DND-41 (cell line): ENCODE measurements around the gene PRDM2.

ENCODE experiments used
- ATAC-seq: fragments of 200-7000 bp; cut with Tn5 transposase; 3 replicates; pipeline ENCODE4 v1.9.1; 2021; ENCODE audit warnings: low read depth; ENCODE audit not compliant: insufficient read depth
- DNase-seq: peaks from one replicate; pipeline ENCODE4 v3.0.0-alpha.2; 2020
- H2AFZ ChIP-seq: 2 replicates; pipeline ENCODE4 v1.6.0; 2012; ENCODE audit warnings: low read depth, low read length
- H3K27ac ChIP-seq: 2 replicates; pipeline ENCODE4 v1.5.1; 2012; ENCODE audit warnings: low read length, inconsistent platforms
- H3K27me3 ChIP-seq: fragments of 200-600 bp; sonication (generic); 2 replicates; pipeline ENCODE4 v1.6.0; 2012; ENCODE audit warnings: low read length, mild to moderate bottlenecking, inconsistent platforms; ENCODE audit not compliant: insufficient read depth, poor library complexity
- H3K36me3 ChIP-seq: 2 replicates; pipeline ENCODE4 v1.5.1; 2012; ENCODE audit warnings: low read length, inconsistent platforms; ENCODE audit not compliant: insufficient read depth
- H3K4me1 ChIP-seq: 2 replicates; pipeline ENCODE4 v1.5.1; 2012; ENCODE audit warnings: mild to moderate bottlenecking, low read length; ENCODE audit not compliant: insufficient read depth
- H3K4me2 ChIP-seq: 2 replicates; pipeline ENCODE4 v1.6.0; 2012; ENCODE audit warnings: mild to moderate bottlenecking, moderate library complexity, low read length, inconsistent platforms; ENCODE audit not compliant: insufficient read depth
- H3K4me3 ChIP-seq, 2 experiments: fragments of 200-600 bp in 1 of 2; shearing (Covaris generic) in 1 of 2; 2 replicates each; pipeline ENCODE4 v1.5.1; 2012 to 2016; ENCODE audit warnings: inconsistent platforms in 2 of 2, low read length in 2 of 2, mild to moderate bottlenecking in 2 of 2, low read depth in 1 of 2, moderate library complexity in 1 of 2
- H3K79me2 ChIP-seq: 2 replicates; pipeline ENCODE4 v1.6.0; 2012; ENCODE audit warnings: low read length, inconsistent platforms; ENCODE audit not compliant: insufficient read depth
- H3K9ac ChIP-seq: 2 replicates; pipeline ENCODE4 v1.6.0; 2012; ENCODE audit warnings: low read depth, mild to moderate bottlenecking, inconsistent platforms, low read length, moderate library complexity
- H3K9me3 ChIP-seq: 2 replicates; pipeline ENCODE4 v1.5.1; 2012; ENCODE audit warnings: low read length, moderate library complexity, mild to moderate bottlenecking, inconsistent platforms; ENCODE audit not compliant: insufficient read depth, severe bottlenecking
- H4K20me1 ChIP-seq: 2 replicates; pipeline ENCODE4 v1.6.0; 2012; ENCODE audit warnings: low read length; ENCODE audit not compliant: insufficient read depth
- CTCF ChIP-seq: IDR thresholded peaks from 2 replicates; pipeline ENCODE4 v1.5.1; 2012; ENCODE audit warnings: borderline replicate concordance, low read length, moderate library complexity, mild to moderate bottlenecking; ENCODE audit not compliant: poor library complexity, severe bottlenecking; ENCODE audit errors: extremely low read depth
- EZH2 ChIP-seq: IDR thresholded peaks from 3 replicates; pipeline ENCODE4 v1.6.1; 2012; ENCODE audit warnings: borderline replicate concordance, low read depth, mild to moderate bottlenecking, moderate library complexity, low read length, inconsistent platforms; ENCODE audit not compliant: severe bottlenecking

PRDM2 gene

GRCh38 chr1:13769830-13770229, 69.8 kb downstream of the PRDM2 start:
- no peak overlapping the region for H3K9ac ChIP-seq
- H3K79me2 ChIP-seq: peaks cover 97% of the 10 kb centered on the region
- H3K9me3 ChIP-seq: no peaks in the 10 kb centered on the region
- ATAC-seq: no peak
- peaks cover 23% of the 10 kb centered on the region; the same call in 1 of the 2 replicates for H3K36me3 ChIP-seq
- no peak overlapping the region for H3K4me2 ChIP-seq
- no peak for TF ChIP-seq CTCF
- H4K20me1 ChIP-seq: peaks cover 74% of the 10 kb centered on the region
- H3K4me1 ChIP-seq: no peaks in the 10 kb centered on the region
- no peak overlapping the region for H3K4me3 ChIP-seq
- no peak overlapping the region for H2AFZ ChIP-seq
- H3K27me3 ChIP-seq: no peaks in the 10 kb centered on the region
- DNase-seq: no peak
- no peak overlapping the region for H3K27ac ChIP-seq

GRCh38 chr1:13770743-13771142, 70.8 kb downstream of the PRDM2 start:
- H3K27me3 ChIP-seq: no peaks in the 10 kb centered on the region
- H4K20me1 ChIP-seq: peaks cover 73% of the 10 kb centered on the region
- H3K79me2 ChIP-seq: peaks cover 96% of the 10 kb centered on the region
- ATAC-seq (no peak), DNase-seq (no peak)
- no peak overlapping the region for H3K9ac ChIP-seq
- H3K4me3 ChIP-seq: no peak overlapping the region
- H3K4me2 ChIP-seq: no peak overlapping the region
- no peak overlapping the region for H2AFZ ChIP-seq
- TF ChIP-seq CTCF: no peak
- no peak for TF ChIP-seq EZH2
- H3K36me3 ChIP-seq: peaks cover 30% of the 10 kb centered on the region
- H3K4me1 ChIP-seq: no peaks in the 10 kb centered on the region
- H3K27ac ChIP-seq: no peak overlapping the region
- H3K9me3 ChIP-seq: no peaks in the 10 kb centered on the region

GRCh38 chr1:13771745-13772144, 71.8 kb downstream of the PRDM2 start:
- H3K9ac ChIP-seq: no peak overlapping the region
- no peak overlapping the region for H3K27ac ChIP-seq
- no peak overlapping the region for H3K4me3 ChIP-seq
- no peaks in the 10 kb centered on the region for H3K4me1 ChIP-seq
- H2AFZ ChIP-seq: no peak overlapping the region
- no peak for TF ChIP-seq EZH2
- TF ChIP-seq CTCF: no peak
- peaks cover 36% of the 10 kb centered on the region for H3K36me3 ChIP-seq
- no peaks in the 10 kb centered on the region for H3K27me3 ChIP-seq
- H3K9me3 ChIP-seq: no peaks in the 10 kb centered on the region
- H3K79me2 ChIP-seq: peaks cover 96% of the 10 kb centered on the region
- no peak overlapping the region for H3K4me2 ChIP-seq
- ATAC-seq (no peak), DNase-seq (no peak)
- peaks cover 72% of the 10 kb centered on the region for H4K20me1 ChIP-seq

GRCh38 chr1:13772271-13772670, 72.3 kb downstream of the PRDM2 start:
- DNase-seq (no peak), ATAC-seq (no peak)
- no peak overlapping the region for H3K9ac ChIP-seq
- H3K4me1 ChIP-seq: no peaks in the 10 kb centered on the region
- no peaks in the 10 kb centered on the region for H3K27me3 ChIP-seq
- H3K9me3 ChIP-seq: no peaks in the 10 kb centered on the region
- peaks cover 75% of the 10 kb centered on the region for H4K20me1 ChIP-seq
- no peak for TF ChIP-seq CTCF
- TF ChIP-seq EZH2: no peak
- no peak overlapping the region for H3K27ac ChIP-seq
- H3K36me3 ChIP-seq: peaks cover 41% of the 10 kb centered on the region
- peaks cover 96% of the 10 kb centered on the region for H3K79me2 ChIP-seq
- no peak overlapping the region for H2AFZ ChIP-seq
- H3K4me2 ChIP-seq: no peak overlapping the region
- no peak overlapping the region for H3K4me3 ChIP-seq
